HEK293 (cell line): Measurements from ENCODE around the gene PAIP1.

Source experiments
- CTCF ChIP-seq: fragments of 450-650 bp; formaldehyde crosslinking; IDR thresholded peaks from 2 replicates; pipeline ENCODE4 v1.5.1; 2016; ENCODE audit warnings: missing biosample characterization, missing genetic modification characterization
- MYNN ChIP-seq: fragments of 450-650 bp; formaldehyde crosslinking; IDR thresholded peaks from 2 replicates; pipeline ENCODE4 v1.5.1; 2016; ENCODE audit warnings: missing biosample characterization, missing genetic modification characterization, borderline replicate concordance
- PATZ1 ChIP-seq: fragments of 450-650 bp; formaldehyde crosslinking; IDR thresholded peaks from 2 replicates; pipeline ENCODE4 v1.5.1; 2016; ENCODE audit warnings: missing biosample characterization, missing genetic modification characterization
- PBX3 ChIP-seq: sonication (generic); formaldehyde crosslinking; IDR thresholded peaks from 2 replicates; pipeline ENCODE4 v1.8.1; 2022; ENCODE audit warnings: mild to moderate bottlenecking, moderate library complexity, missing genetic modification reagents
- YY1 ChIP-seq: fragments of 450-650 bp; formaldehyde crosslinking; IDR thresholded peaks from 2 replicates; pipeline ENCODE4 v1.5.1; 2018; ENCODE audit warnings: missing biosample characterization, missing genetic modification characterization
- ZBTB11 ChIP-seq: fragments of 450-650 bp; formaldehyde crosslinking; conservative IDR thresholded peaks from 2 replicates; pipeline ENCODE4 v1.5.1; 2016; ENCODE audit warnings: low read depth, missing biosample characterization, missing genetic modification characterization
- ZNF114 ChIP-seq: fragments of 450-650 bp; formaldehyde crosslinking; IDR thresholded peaks from 2 replicates; pipeline ENCODE4 v1.5.0; 2017; ENCODE audit warnings: missing biosample characterization, missing genetic modification characterization
- ZNF175 ChIP-seq: fragments of 450-650 bp; formaldehyde crosslinking; IDR thresholded peaks from 2 replicates; pipeline ENCODE4 v1.5.1; 2016; ENCODE audit warnings: missing biosample characterization, missing genetic modification characterization
- ZNF274 ChIP-seq, 2 experiments: fragments of 200-500 bp in 1 of 2; fragments of 450-650 bp in 1 of 2; sonication (Bioruptor generic) in 1 of 2; formaldehyde crosslinking in 1 of 2; IDR thresholded peaks; 2 replicates each; pipeline versions ENCODE4 v1.5.1 to v1.6.1; 2014 to 2016; ENCODE audit warnings: borderline replicate concordance in 1 of 2, inconsistent platforms in 1 of 2, low read length in 1 of 2, missing biosample characterization in 1 of 2, missing genetic modification characterization in 1 of 2
- ZNF280D ChIP-seq: fragments of 450-650 bp; formaldehyde crosslinking; IDR thresholded peaks from 2 replicates; pipeline ENCODE4 v1.5.1; 2016; ENCODE audit warnings: missing biosample characterization, missing genetic modification characterization
- ZNF518A ChIP-seq: fragments of 450-650 bp; formaldehyde crosslinking; conservative IDR thresholded peaks from 2 replicates; pipeline ENCODE4 v1.5.1; 2016; ENCODE audit warnings: low read depth, missing biosample characterization, missing genetic modification characterization
- ZNF707 ChIP-seq: fragments of 450-650 bp; formaldehyde crosslinking; IDR thresholded peaks from 2 replicates; pipeline ENCODE4 v1.5.1; 2016; ENCODE audit warnings: missing biosample characterization, missing genetic modification characterization
- ZSCAN23 ChIP-seq: fragments of 450-650 bp; formaldehyde crosslinking; IDR thresholded peaks from 2 replicates; pipeline ENCODE4 v1.5.1; 2016; ENCODE audit warnings: missing biosample characterization, missing genetic modification characterization
- ZXDB ChIP-seq: fragments of 450-650 bp; formaldehyde crosslinking; IDR thresholded peaks from 2 replicates; pipeline ENCODE4 v1.5.1; 2016; ENCODE audit warnings: missing biosample characterization, missing genetic modification characterization

- TF ChIP-seq CTCF = no peak
- TF ChIP-seq ZSCAN23 (tag by site-specific recombination) = no peak
- TF ChIP-seq ZNF114 = no peak
- no peak for TF ChIP-seq ZXDB (tag by site-specific recombination)
- TF ChIP-seq ZNF518A (tag by site-specific recombination) = no peak
- no peak for TF ChIP-seq ZNF274 (IDR thresholded peaks at IDR 0.05; ENCODE audit: low read length)
- TF ChIP-seq ZNF274 (tag by site-specific recombination; IDR thresholded peaks at IDR 0.05; ENCODE audit: borderline replicate concordance) = no peak
- no peak for TF ChIP-seq ZBTB11 (tag by site-specific recombination)
- no peak for TF ChIP-seq ZNF707 (tag by site-specific recombination)
- no peak for TF ChIP-seq MYNN (tag by site-specific recombination)
- TF ChIP-seq YY1 (tag by site-specific recombination) = no peak
- TF ChIP-seq ZNF175 (tag by site-specific recombination) = no peak
- no peak for TF ChIP-seq ZNF280D (tag by site-specific recombination)
- TF ChIP-seq PBX3 (CRISPR knock-in tag) = no peak
- TF ChIP-seq PATZ1 (tag by site-specific recombination) = no peak
These were observed 32.4 kb upstream of the PAIP1 start for GRCh38 chr5:43589310-43589709.
